Measurements from ENCODE around the gene PRDX3. TPM values are rescaled to one million over a fixed set of nuclear protein-coding genes. Genes with fewer than 3 reads are reported as not detected.

Gene PRDX3
- total RNA-seq, 3 donors from 2014 or later (not counting 1 experiment from before 2014, with no cell fraction given): 12.5 to 17.4 (median 15.3) TPM

GRCh38 chr10:119149729-119150128, 28.9 kb downstream of the PRDX3 start:
- ATAC-seq (no peak), DNase-seq (no peak)
- no peaks in the 10 kb centered on the region for H3K27me3 Mint-ChIP-seq (ENCODE audit: low read depth in 2 of 2)
- H3K27me3 ChIP-seq (ENCODE audit: control insufficient read depth, insufficient read depth, low read length): no peaks in the 10 kb centered on the region
- intact Hi-C loops (cut with micrococcal nuclease): no loop called here
- peaks cover 0 to 4% of the 10 kb centered on the region in 2 donors for H3K4me1 Mint-ChIP-seq
- WGBS (ENCODE audit: insufficient coverage): 91% methylated on average over 13 of the region's 13 CpGs
- no peaks in the 10 kb centered on the region for H3K9me3 Mint-ChIP-seq
- H3K36me3 ChIP-seq (ENCODE audit: control insufficient read depth, insufficient read depth, low read length): peaks cover 19% of the 10 kb centered on the region
- no peak overlapping the region for H3K27ac Mint-ChIP-seq
- H3K36me3 Mint-ChIP-seq: peaks cover 7% of the 10 kb centered on the region
- no peak for TF ChIP-seq CTCF (IDR thresholded peaks at IDR 0.05)
- H3K4me3 ChIP-seq (ENCODE audit: low read length): no peak overlapping the region
- no peak overlapping the region for H3K4me3 Mint-ChIP-seq
- no peaks in the 10 kb centered on the region for H3K9me3 ChIP-seq (ENCODE audit: control insufficient read depth, insufficient read depth, low read length)
- no peaks in the 10 kb centered on the region for H3K4me1 ChIP-seq (ENCODE audit: control insufficient read depth, insufficient read depth, low read length)
- no peak overlapping the region for H3K27ac ChIP-seq (ENCODE audit: low read length)

- WGBS (ENCODE audit: insufficient coverage): 96% methylated on average over 6 of the region's 8 CpGs
- no peaks in the 10 kb centered on the region for H3K27me3 ChIP-seq (ENCODE audit: control insufficient read depth, insufficient read depth, low read length)
- no peak overlapping the region for H3K27ac ChIP-seq (ENCODE audit: low read length)
- no peaks in the 10 kb centered on the region for H3K27me3 Mint-ChIP-seq (ENCODE audit: low read depth in 2 of 2)
- no peaks in the 10 kb centered on the region for H3K9me3 ChIP-seq (ENCODE audit: control insufficient read depth, insufficient read depth, low read length)
- ATAC-seq: no peak
- no peak overlapping the region for H3K4me3 Mint-ChIP-seq
- H3K9me3 Mint-ChIP-seq: no peaks in the 10 kb centered on the region
- H3K4me1 Mint-ChIP-seq: peaks cover 0 to 4% of the 10 kb centered on the region in 2 donors
- peaks cover 7% of the 10 kb centered on the region for H3K36me3 Mint-ChIP-seq
- no peak overlapping the region for H3K4me3 ChIP-seq (ENCODE audit: low read length)
- TF ChIP-seq CTCF (IDR thresholded peaks at IDR 0.05): no peak
- no peaks in the 10 kb centered on the region for H3K4me1 ChIP-seq (ENCODE audit: control insufficient read depth, insufficient read depth, low read length)
- H3K36me3 ChIP-seq (ENCODE audit: control insufficient read depth, insufficient read depth, low read length): peaks cover 18% of the 10 kb centered on the region
- no peak for DNase-seq
- H3K27ac Mint-ChIP-seq: no peak overlapping the region
- intact Hi-C loops (cut with micrococcal nuclease): no loop called here
Measured at GRCh38 chr10:119149157-119149556, 29.5 kb downstream of the PRDX3 start.

- Histone ChIP-seq H3K27me3 (ENCODE audit: control insufficient read depth, insufficient read depth, low read length) (no peaks in the 10 kb centered on the region), H3K4me3 (ENCODE audit: low read length) (no peak overlapping the region), H3K27ac (ENCODE audit: low read length) (no peak overlapping the region), H3K36me3 (ENCODE audit: control insufficient read depth, insufficient read depth, low read length) (peaks cover 8% of the 10 kb centered on the region), H3K4me1 (ENCODE audit: control insufficient read depth, insufficient read depth, low read length) (no peaks in the 10 kb centered on the region), H3K9me3 (ENCODE audit: control insufficient read depth, insufficient read depth, low read length) (no peaks in the 10 kb centered on the region)
- Mint-ChIP-seq H3K4me1 (peaks cover 0 to 7% of the 10 kb centered on the region in 2 donors), H3K27ac (no peak overlapping the region), H3K27me3 (ENCODE audit: low read depth in 2 of 2) (no peaks in the 10 kb centered on the region), H3K9me3 (no peaks in the 10 kb centered on the region), H3K4me3 (no peak overlapping the region), H3K36me3 (no peaks in the 10 kb centered on the region)
- no peak for TF ChIP-seq CTCF (IDR thresholded peaks at IDR 0.05)
- 94% methylated on average over 10 of the region's 10 CpGs for WGBS (ENCODE audit: insufficient coverage)
- no peak for ATAC-seq
- no peak for DNase-seq
- intact Hi-C loops (cut with micrococcal nuclease): no loop called here
Measured at GRCh38 chr10:119143657-119144056, 35.0 kb downstream of the PRDX3 start.

- Mint-ChIP-seq H3K36me3 (no peaks in the 10 kb centered on the region), H3K27me3 (ENCODE audit: low read depth in 2 of 2) (no peaks in the 10 kb centered on the region), H3K4me1 (peaks cover 0 to 7% of the 10 kb centered on the region in 2 donors), H3K27ac (no peak overlapping the region), H3K4me3 (no peak overlapping the region), H3K9me3 (no peaks in the 10 kb centered on the region)
- no peak for ATAC-seq
- H3K4me1 ChIP-seq (ENCODE audit: control insufficient read depth, insufficient read depth, low read length): peaks cover 5% of the 10 kb centered on the region
- H3K27me3 ChIP-seq (ENCODE audit: control insufficient read depth, insufficient read depth, low read length): no peaks in the 10 kb centered on the region
- no peak overlapping the region for H3K27ac ChIP-seq (ENCODE audit: low read length)
- DNase-seq: no peak
- H3K36me3 ChIP-seq (ENCODE audit: control insufficient read depth, insufficient read depth, low read length): no peaks in the 10 kb centered on the region
- TF ChIP-seq CTCF (IDR thresholded peaks at IDR 0.05): no peak
- H3K9me3 ChIP-seq (ENCODE audit: control insufficient read depth, insufficient read depth, low read length): no peaks in the 10 kb centered on the region
- WGBS (ENCODE audit: insufficient coverage): 97% methylated on average over 20 of the region's 21 CpGs
- intact Hi-C loops (cut with micrococcal nuclease): no loop called here
- H3K4me3 ChIP-seq (ENCODE audit: low read length): no peak overlapping the region
Measured at GRCh38 chr10:119140603-119141245, 37.9 kb downstream of the PRDX3 start.
